ENCODE results near the gene ZSCAN31. TPM values are rescaled to one million over a fixed set of nuclear protein-coding genes. Genes with fewer than 3 reads are reported as not detected.

Gene ZSCAN31
- polyA plus RNA-seq, 4 donors = 1.3 to 5.1 (median 4.0) TPM

Other genes starting within 250 kb of the ZSCAN31 start
- gene ZSCAN16, start 211.5 kb downstream of the ZSCAN31 start, polyA plus RNA-seq = 10 to 100 TPM in 2 of 4 donors, 1 to 10 TPM in 2; 8.6 to 15.4 (median 10.5) TPM
- gene ZKSCAN8, start 194.3 kb downstream of the ZSCAN31 start, polyA plus RNA-seq = 10 to 100 TPM in 1 of 4 donors, 1 to 10 TPM in 3; 1.1 to 20.1 (median 2.3) TPM
- gene ZSCAN9, start 110.9 kb downstream of the ZSCAN31 start, polyA plus RNA-seq = 10 to 100 TPM in 1 of 4 donors, 1 to 10 TPM in 3; 5.5 to 15.5 (median 6.8) TPM
- gene ZKSCAN4, start 83.9 kb downstream of the ZSCAN31 start, polyA plus RNA-seq = 1 to 10 TPM; 2.7 to 7.9 (median 3.8) TPM
- 1 to 10 TPM in 1 of 4 donors, under 1 TPM in 3; 0.45 to 1.1 (median 0.86) TPM for gene NKAPL, start 76.9 kb downstream of the ZSCAN31 start, polyA plus RNA-seq
- gene ZSCAN26, start 69.0 kb downstream of the ZSCAN31 start, polyA plus RNA-seq = 10 to 100 TPM in 1 of 4 donors, 1 to 10 TPM in 3; 4.7 to 21.1 (median 6.7) TPM
- 1 to 10 TPM in 3 of 4 donors, under 1 TPM in 1; 0.81 to 3.2 (median 1.2) TPM for gene PGBD1, start 54.6 kb downstream of the ZSCAN31 start, polyA plus RNA-seq
- 1 to 10 TPM; 1.1 to 5.3 (median 1.9) TPM for gene ZKSCAN3, start 13.8 kb upstream of the ZSCAN31 start, polyA plus RNA-seq
- 1 to 10 TPM; 1.6 to 8.4 (median 2.0) TPM for gene ZSCAN12, start 63.6 kb upstream of the ZSCAN31 start, polyA plus RNA-seq
- 1 to 10 TPM in 1 of 4 donors, under 1 TPM in 1, not detected in 2; 0.91 to 3.5 TPM for gene ZSCAN23, start 107.3 kb upstream of the ZSCAN31 start, polyA plus RNA-seq
- gene GPX6, start 179.6 kb upstream of the ZSCAN31 start, polyA plus RNA-seq = not detected
- not detected for gene GPX5, start 189.7 kb upstream of the ZSCAN31 start, polyA plus RNA-seq

All from small intestine (tissue), 4 donors.